Kidney (tissue), 14 donors: Measurements from ENCODE around the gene TCTN3. TPM values are rescaled to one million over a fixed set of nuclear protein-coding genes. Genes with fewer than 3 reads are reported as not detected.
"Not testable (repeated sequence)": the region's sequence is repeated elsewhere in the genome, so short reads cannot be mapped to it uniquely, and the experiment has no call there.

Experiments used
- DNase-seq, 5 donors: peaks; one replicate each; pipeline ENCODE4 v3.0.0-alpha.2; 2013 to 2020
- FAIRE-seq: peaks from 2 replicates; lab custom pipeline; 2012; peaks lifted over from hg19 to GRCh38; lab: Jason Lieb, UNC
- H3K27ac ChIP-seq, 2 donors: one replicate each; pipeline ENCODE4 v1.7.0; 2013; ENCODE audit warnings: low read depth in 2 of 2, low read length in 2 of 2, inconsistent platforms in 1 of 2
- H3K27me3 ChIP-seq: one replicate; pipeline ENCODE4 v1.7.1; 2013; ENCODE audit warnings: low read length, inconsistent platforms; ENCODE audit not compliant: control insufficient read depth, insufficient read depth
- H3K36me3 ChIP-seq, 3 donors: one replicate each; pipeline versions ENCODE4 v1.7.0 to v1.7.1; 2013; ENCODE audit warnings: low read length in 3 of 3, control low read depth in 1 of 3, inconsistent platforms in 1 of 3; ENCODE audit not compliant: insufficient read depth in 3 of 3, control insufficient read depth in 2 of 3
- H3K4me1 ChIP-seq, 3 donors: one replicate each; pipeline versions ENCODE4 v1.7.0 to v1.7.1; 2013; ENCODE audit warnings: low read length in 3 of 3, inconsistent platforms in 1 of 3, low read depth in 1 of 3; ENCODE audit not compliant: control insufficient read depth in 2 of 3, insufficient read depth in 2 of 3
- H3K4me3 ChIP-seq, 3 donors: one replicate each; pipeline versions ENCODE4 v1.7.0 to v1.8.1; 2013; ENCODE audit warnings: low read length in 3 of 3, control low read depth in 1 of 3, inconsistent platforms in 1 of 3
- H3K9ac ChIP-seq, 3 donors: one replicate each; pipeline versions ENCODE4 v1.7.0 to v1.7.1; 2013; ENCODE audit warnings: low read length in 3 of 3, control low read depth in 1 of 3, inconsistent platforms in 1 of 3
- H3K9me3 ChIP-seq, 3 donors: one replicate each; pipeline versions ENCODE4 v1.7.0 to v1.7.1; 2013; ENCODE audit warnings: low read length in 3 of 3, control low read depth in 1 of 3, inconsistent platforms in 1 of 3; ENCODE audit not compliant: control insufficient read depth in 2 of 3, insufficient read depth in 1 of 3
- CTCF ChIP-seq: IDR thresholded peaks from 3 replicates; pipeline ENCODE4 v1.5.1; 2012; ENCODE audit warnings: mild to moderate bottlenecking, moderate library complexity, borderline replicate concordance; ENCODE audit not compliant: insufficient read depth; ENCODE audit errors: extremely low read depth
- intact Hi-C: fragments of 100-400 bp; cut with DNase I; formaldehyde crosslinking; loops from one replicate; pipeline ENCODE4 v1.11.1; 2022
- polyA plus RNA-seq: library from polyadenylated mRNA; stranded (reverse); fragments of 350-450 nt; fragmentation: Illumina TruSeq; extraction: RNeasy Lipid Tissue Mini Kit (QIAGEN cat#74804); gene quantifications from one replicate; pipeline ENCODE4 v1.2.3, GENCODE V29; 2014; ENCODE audit warnings: low read depth, low replicate concordance; ENCODE audit not compliant: insufficient read depth
- total RNA-seq: library from RNA; stranded (reverse); fragmentation: NEBNext Ultra II Directional; extraction: Animal tissue kit (Norgen Biotek cat#: 25700); gene quantifications from one replicate; pipeline ENCODE4 v1.2.1, GENCODE V29; 2021
- donor health status: control.
- donor health status: control.
- donor health status: control.
- donor health status: control.
- donor health status: control.
- donor health status: DM: yes; HTN: yes; CAD: no.
- donor health status: Normal renal cell carcinoma (clear cell type).

The TCTN3 gene
- total and polyA plus RNA-seq, 2 donors from 2014 or later, result 40.3 to 46.3 TPM

GRCh38 chr10:95742485-95742884 lies 48.8 kb upstream of the TCTN3 start:
- intact Hi-C loops, result no loop called here
- peak in 3 of 5 donors; percentile 20 to 79 (median 64) for DNase-seq

GRCh38 chr10:95741807-95742467 lies 48.2 kb upstream of the TCTN3 start:
- H3K4me3 ChIP-seq, result no peak overlapping the region
- no peaks in the 10 kb centered on the region for H3K36me3 ChIP-seq
- H3K9ac ChIP-seq, result no peak overlapping the region
- no peaks in the 10 kb centered on the region for H3K27me3 ChIP-seq
- H3K9me3 ChIP-seq, result no peaks in the 10 kb centered on the region
- intact Hi-C loops, result no loop called here
- peaks cover 0 to 4% (median 0%) of the 10 kb centered on the region in 3 donors for H3K4me1 ChIP-seq
- FAIRE-seq (no peak), DNase-seq (peak in 4 of 5 donors; percentile 35 to 85 (median 56))
- H3K27ac ChIP-seq, result peak overlapping the region in 1 of 2 donors; percentile 49
- no peak for TF ChIP-seq CTCF

More at GRCh38 chr10:95742485-95742884, 48.8 kb upstream of the TCTN3 start:
- TF ChIP-seq CTCF, result no peak
- peak; percentile 76 for FAIRE-seq
- Histone ChIP-seq H3K27ac (no peak overlapping the region), H3K4me1 (peaks cover 0 to 4% (median 0%) of the 10 kb centered on the region in 3 donors), H3K36me3 (no peaks in the 10 kb centered on the region), H3K4me3 (no peak overlapping the region), H3K9ac (no peak overlapping the region), H3K27me3 (no peaks in the 10 kb centered on the region), H3K9me3 (no peaks in the 10 kb centered on the region)

GRCh38 chr10:95739056-95739455 lies 45.3 kb upstream of the TCTN3 start:
- H3K27me3 ChIP-seq, result no peaks in the 10 kb centered on the region
- no peak overlapping the region for H3K9ac ChIP-seq
- TF ChIP-seq CTCF, result no peak
- intact Hi-C loops, result no loop called here
- DNase-seq (no peak), FAIRE-seq (no peak)
- peaks cover 0 to under 1% (median 0%) of the 10 kb centered on the region in 3 donors for H3K9me3 ChIP-seq
- no peak overlapping the region for H3K27ac ChIP-seq
- H3K4me1 ChIP-seq, result peaks cover 0 to 4% (median 0%) of the 10 kb centered on the region in 3 donors
- H3K36me3 ChIP-seq, result no peaks in the 10 kb centered on the region
- H3K4me3 ChIP-seq, result no peak overlapping the region

GRCh38 chr10:95732907-95733306 lies 39.2 kb upstream of the TCTN3 start:
- H3K9me3 ChIP-seq, H3K4me1 ChIP-seq, DNase-seq, intact Hi-C loops, H3K27ac ChIP-seq, H3K9ac ChIP-seq, H3K36me3 ChIP-seq, H3K27me3 ChIP-seq, FAIRE-seq, H3K4me3 ChIP-seq: not testable (repeated sequence)
